Transverse colon (tissue), 4 donors: Measurements from ENCODE around the gene A4GALT. TPM values are rescaled to one million over a fixed set of nuclear protein-coding genes. Genes with fewer than 3 reads are reported as not detected.

Experiments
- DNase-seq: peaks from one replicate; pipeline ENCODE4 v3.0.0-alpha.2; 2019
- H3K27ac ChIP-seq, 4 donors: fragments of 200-600 bp; sonication (generic); 2 replicates each; pipeline ENCODE4 v1.5.1; 2016 to 2018; ENCODE audit warnings: inconsistent platforms in 4 of 4
- H3K27me3 ChIP-seq: fragments of 200-600 bp; sonication (generic); 2 replicates; pipeline ENCODE4 v1.5.1; 2017; ENCODE audit warnings: inconsistent platforms
- H3K36me3 ChIP-seq, 4 donors: fragments of 200-600 bp; sonication (generic); 2 replicates each; pipeline ENCODE4 v1.5.1; 2017 to 2019; ENCODE audit warnings: inconsistent platforms in 4 of 4
- H3K4me1 ChIP-seq, 4 donors: fragments of 200-600 bp; sonication (generic); 2 replicates each; pipeline ENCODE4 v1.5.1; 2017 to 2020; ENCODE audit warnings: inconsistent platforms in 4 of 4
- H3K4me3 ChIP-seq, 4 donors: fragments of 200-600 bp; sonication (generic); 1 replicate in 1 of 4; 2 replicates in 3 of 4; pipeline versions ENCODE4 v1.5.1 to v1.6.1; 2017 to 2019; ENCODE audit warnings: inconsistent platforms in 4 of 4
- H3K9me3 ChIP-seq, 2 donors: fragments of 200-600 bp; sonication (generic); 2 replicates each; pipeline ENCODE4 v1.5.1; 2017 to 2019; ENCODE audit warnings: inconsistent platforms in 2 of 2
- CTCF ChIP-seq, 5 experiments: fragments of 200-600 bp in 3 of 5; fragments of 450-650 bp in 2 of 5; sonication (generic) in 3 of 5; IDR thresholded peaks; 1 replicate in 2 of 5; 2 replicates in 3 of 5; pipeline ENCODE4 v1.5.1; 2016 to 2017; ENCODE audit warnings: antibody characterized with exemption in 5 of 5, inconsistent platforms in 3 of 5, mild to moderate bottlenecking in 2 of 5, moderate library complexity in 1 of 5
- EP300 ChIP-seq: sonication (generic); formaldehyde crosslinking; IDR thresholded peaks from one replicate; pipeline ENCODE4 v1.6.1; 2017; ENCODE audit warnings: antibody characterized with exemption, low read depth
- POLR2A ChIP-seq: fragments of 450-650 bp; IDR thresholded peaks from one replicate; pipeline ENCODE4 v1.6.1; 2016; ENCODE audit warnings: antibody characterized with exemption, mild to moderate bottlenecking, moderate library complexity
- POLR2AphosphoS5 ChIP-seq, 3 donors: sonication (generic); formaldehyde crosslinking; IDR thresholded peaks; one replicate each; pipeline ENCODE4 v1.6.1; 2016; ENCODE audit warnings: antibody characterized with exemption in 3 of 3
- WGBS, 2 donors: methylation state at CpG; one replicate each; pipeline ENCODE4 v1.1.5; 2018; ENCODE audit warnings: low coverage in 1 of 2; 5-methylcytosine and 5-hydroxymethylcytosine counted together
- in situ Hi-C, 4 donors: fragments of 200-750 bp; cut with MboI; loops; one replicate each; pipeline versions ENCODE4 v1.15.0 to v1.15.1; 2017; ENCODE audit warnings: low sequenced_read_pairs in 3 of 4, low pct_ligation_motif_present in 1 of 4, low pct_unique_long_range_greater_than_20kb in 1 of 4
- intact Hi-C: fragments of 100-400 bp; cut with DNase I; formaldehyde crosslinking; loops from one replicate; pipeline ENCODE4 v1.15.1; 2023; ENCODE audit warnings: low total_unique reads
- total RNA-seq, 4 donors: library from RNA; depleted of rRNA; stranded (reverse); fragments of >200 nt; gene quantifications; one replicate each; pipeline ENCODE4 v1.1.0, GENCODE V29; 2016

The A4GALT gene
- total RNA-seq, 4 donors from 2014 or later = 6.3 to 31.4 (median 12.7) TPM

DNA sequence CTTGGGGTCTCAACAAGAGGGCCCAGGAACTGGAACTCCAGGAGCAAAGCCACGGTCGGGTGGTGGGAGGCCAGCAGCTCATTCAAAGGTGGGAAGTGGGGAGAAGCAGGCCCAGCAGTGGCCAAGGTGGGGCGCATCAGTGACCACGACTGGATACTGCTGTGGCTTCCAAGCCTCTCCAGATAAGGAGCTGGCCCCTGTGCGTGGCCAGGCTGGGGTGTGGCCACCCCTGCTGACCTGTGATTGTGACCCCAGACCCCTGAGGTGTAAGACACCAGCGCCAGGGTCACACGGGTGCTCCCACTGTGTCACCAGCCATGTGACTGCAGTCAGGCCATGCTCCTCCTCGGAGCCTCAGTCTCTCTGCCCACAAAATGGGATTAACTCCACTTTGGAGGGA is 20.3 kb downstream of the A4GALT start:
- Histone ChIP-seq H3K27me3 (no peaks in the 10 kb centered on the region), H3K4me3 (no peak overlapping the region), H3K36me3 (no peaks in the 10 kb centered on the region), H3K4me1 (peaks cover 9 to 26% (median 20%) of the 10 kb centered on the region in 4 donors), H3K9me3 (no peaks in the 10 kb centered on the region), H3K27ac (peak overlapping the region; percentile 45 to 89 (median 76))
- TF ChIP-seq CTCF (IDR thresholded peaks at IDR 0.05) (no peak), POLR2A (no peak), POLR2AphosphoS5 (IDR thresholded peaks at IDR 0.05) (no peak), EP300 (no peak)
- DNase-seq = no peak
- in situ Hi-C loops = no loop called here
- WGBS, 2 donors = 93% methylated on average over 8 of the region's 8 CpGs; no CpG with 5 or more reads in 1 of the 2 donors
- intact Hi-C loops = no loop called here

GRCh38 chr22:42699976-42700352 is 20.7 kb downstream of the A4GALT start:
- in situ Hi-C loops = no loop called here
- TF ChIP-seq POLR2A (no peak), POLR2AphosphoS5 (IDR thresholded peaks at IDR 0.05) (no peak)
- Histone ChIP-seq H3K4me3 (no peak overlapping the region), H3K4me1 (peaks cover 9 to 26% (median 20%) of the 10 kb centered on the region in 4 donors), H3K9me3 (no peaks in the 10 kb centered on the region), H3K27ac (peak overlapping the region; percentile 45 to 89 (median 76)), H3K27me3 (no peaks in the 10 kb centered on the region), H3K36me3 (no peaks in the 10 kb centered on the region)
- intact Hi-C loops = no loop called here
- no peak for DNase-seq
- WGBS, 2 donors = 85% methylated on average over 12 of the region's 12 CpGs; no CpG with 5 or more reads in 1 of the 2 donors

- Histone ChIP-seq H3K36me3 (no peaks in the 10 kb centered on the region), H3K4me1 (peaks cover 9 to 26% (median 20%) of the 10 kb centered on the region in 4 donors), H3K27me3 (no peaks in the 10 kb centered on the region), H3K9me3 (no peaks in the 10 kb centered on the region), H3K4me3 (no peak overlapping the region), H3K27ac (peak overlapping the region; percentile 45 to 89 (median 76))
- no peak for DNase-seq
- WGBS, 2 donors = 46 to 47% methylated on average over 4 to 17 of the region's 17 CpGs
- intact Hi-C loops (no loop called here), in situ Hi-C loops (no loop called here)
- no peak for TF ChIP-seq POLR2AphosphoS5 (IDR thresholded peaks at IDR 0.05)
- TF ChIP-seq POLR2A = no peak
- TF ChIP-seq CTCF (IDR thresholded peaks at IDR 0.05) = no peak
- no peak for TF ChIP-seq EP300
Observed at GRCh38 chr22:42699281-42699975, 21.2 kb downstream of the A4GALT start.

- in situ Hi-C loops = no loop called here
- DNase-seq = peak; percentile 72
- intact Hi-C loops = no loop called here
- no peaks in the 10 kb centered on the region for H3K27me3 ChIP-seq
- no peaks in the 10 kb centered on the region for H3K36me3 ChIP-seq
- H3K4me3 ChIP-seq = no peak overlapping the region
- TF ChIP-seq EP300 = peak; percentile 15
- no peak for TF ChIP-seq CTCF (IDR thresholded peaks at IDR 0.05)
- TF ChIP-seq POLR2AphosphoS5 (IDR thresholded peaks at IDR 0.05) = peak; percentile 64 to 85 (median 74)
- no peak for TF ChIP-seq POLR2A
- peak overlapping the region; percentile 45 to 89 (median 76) for H3K27ac ChIP-seq
- H3K9me3 ChIP-seq = no peaks in the 10 kb centered on the region
- WGBS, 2 donors = 52% methylated on average over 13 of the region's 16 CpGs; no CpG with 5 or more reads in 1 of the 2 donors
- H3K4me1 ChIP-seq = peaks cover 9 to 26% (median 20%) of the 10 kb centered on the region in 4 donors
Observed at GRCh38 chr22:42697542-42698013, 23.1 kb downstream of the A4GALT start.
